Measurements from ENCODE around the gene YY1. TPM values are rescaled to one million over a fixed set of nuclear protein-coding genes. Genes with fewer than 3 reads are reported as not detected.
"Not testable (repeated sequence)": the region's sequence is repeated elsewhere in the genome, so short reads cannot be mapped to it uniquely, and the experiment has no call there.

Gene YY1
- total RNA-seq, 1 donor from 2014 or later = 74.8 TPM

DNA sequence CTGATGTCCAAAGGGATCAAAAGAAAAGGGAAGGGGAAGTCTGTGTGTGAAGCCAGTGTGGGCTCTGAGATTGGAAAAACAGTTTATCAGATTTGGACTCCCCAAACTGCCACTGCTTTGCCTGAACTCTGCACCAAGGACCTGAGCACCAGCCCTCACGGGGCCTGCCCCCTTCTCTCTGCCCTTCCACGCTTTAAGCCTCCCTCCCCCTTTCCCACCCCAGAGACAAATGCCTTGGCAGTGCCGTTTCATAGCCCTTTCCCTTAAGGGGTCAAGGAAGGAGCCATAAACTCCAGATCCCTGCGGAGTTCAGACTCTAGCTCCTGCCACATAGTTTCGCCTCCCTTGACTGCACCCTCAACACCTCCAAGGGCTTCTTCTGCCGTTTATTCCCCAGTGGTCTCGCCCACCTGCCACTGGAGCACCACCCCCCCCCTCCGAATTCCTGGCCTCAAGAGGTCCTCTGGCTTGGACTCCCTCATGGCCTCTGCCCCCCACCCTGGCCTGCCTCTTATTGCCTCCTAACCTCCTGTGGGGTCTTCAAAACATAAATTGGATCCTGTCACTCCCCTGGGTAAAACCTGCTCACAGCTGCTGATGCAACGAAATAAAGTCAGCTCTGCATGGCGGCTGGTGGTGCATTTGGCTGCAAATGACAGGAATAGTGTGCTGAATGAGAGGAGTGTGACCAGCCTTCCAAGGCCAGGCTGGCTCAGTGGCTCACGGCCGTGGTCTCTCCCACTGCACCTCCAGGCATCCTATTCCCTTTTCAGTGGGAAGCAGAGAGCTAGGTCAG, 48.5 kb downstream of the YY1 start:
- Histone ChIP-seq H3K4me3 (no peak overlapping the region), H3K36me3 (peaks cover 30% of the 10 kb centered on the region), H3K9me3 (no peaks in the 10 kb centered on the region), H3K4me1 (peaks cover 24% of the 10 kb centered on the region), H3K27ac (no peak overlapping the region), H3K27me3 (ENCODE audit: low read depth) (no peaks in the 10 kb centered on the region)
- intact Hi-C loops (cut with DNase I) = no loop called here
- DNase-seq (no peak), ATAC-seq (no peak)
- TF ChIP-seq, protein P1, sequence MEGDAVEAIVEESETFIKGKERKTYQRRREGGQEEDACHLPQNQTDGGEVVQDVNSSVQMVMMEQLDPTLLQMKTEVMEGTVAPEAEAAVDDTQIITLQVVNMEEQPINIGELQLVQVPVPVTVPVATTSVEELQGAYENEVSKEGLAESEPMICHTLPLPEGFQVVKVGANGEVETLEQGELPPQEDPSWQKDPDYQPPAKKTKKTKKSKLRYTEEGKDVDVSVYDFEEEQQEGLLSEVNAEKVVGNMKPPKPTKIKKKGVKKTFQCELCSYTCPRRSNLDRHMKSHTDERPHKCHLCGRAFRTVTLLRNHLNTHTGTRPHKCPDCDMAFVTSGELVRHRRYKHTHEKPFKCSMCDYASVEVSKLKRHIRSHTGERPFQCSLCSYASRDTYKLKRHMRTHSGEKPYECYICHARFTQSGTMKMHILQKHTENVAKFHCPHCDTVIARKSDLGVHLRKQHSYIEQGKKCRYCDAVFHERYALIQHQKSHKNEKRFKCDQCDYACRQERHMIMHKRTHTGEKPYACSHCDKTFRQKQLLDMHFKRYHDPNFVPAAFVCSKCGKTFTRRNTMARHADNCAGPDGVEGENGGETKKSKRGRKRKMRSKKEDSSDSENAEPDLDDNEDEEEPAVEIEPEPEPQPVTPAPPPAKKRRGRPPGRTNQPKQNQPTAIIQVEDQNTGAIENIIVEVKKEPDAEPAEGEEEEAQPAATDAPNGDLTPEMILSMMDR (IDR thresholded peaks at IDR 0.05) = no peak

DNA sequence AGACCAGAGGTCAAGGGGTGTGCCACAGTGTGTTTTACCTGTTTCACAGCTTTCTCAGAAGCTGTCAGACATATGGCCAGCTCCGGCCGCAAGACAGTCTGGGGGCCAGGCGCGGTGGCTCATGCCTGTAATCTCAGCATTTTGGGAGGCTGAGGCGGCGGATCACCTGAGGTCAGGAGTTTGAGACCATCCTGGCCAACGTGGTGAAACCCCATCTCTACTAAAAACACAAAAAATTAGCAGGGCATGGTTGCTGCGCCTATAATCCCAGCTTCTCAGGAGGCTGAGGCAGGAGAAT, 49.0 kb downstream of the YY1 start:
- H3K9me3 ChIP-seq; H3K27ac ChIP-seq; H3K4me3 ChIP-seq; H3K27me3 ChIP-seq (ENCODE audit: low read depth); DNase-seq; ATAC-seq; intact Hi-C loops (cut with DNase I): not testable (repeated sequence)
- H3K4me1 ChIP-seq = peaks cover 19% of the 10 kb centered on the region
- peaks cover 31% of the 10 kb centered on the region for H3K36me3 ChIP-seq

DNA sequence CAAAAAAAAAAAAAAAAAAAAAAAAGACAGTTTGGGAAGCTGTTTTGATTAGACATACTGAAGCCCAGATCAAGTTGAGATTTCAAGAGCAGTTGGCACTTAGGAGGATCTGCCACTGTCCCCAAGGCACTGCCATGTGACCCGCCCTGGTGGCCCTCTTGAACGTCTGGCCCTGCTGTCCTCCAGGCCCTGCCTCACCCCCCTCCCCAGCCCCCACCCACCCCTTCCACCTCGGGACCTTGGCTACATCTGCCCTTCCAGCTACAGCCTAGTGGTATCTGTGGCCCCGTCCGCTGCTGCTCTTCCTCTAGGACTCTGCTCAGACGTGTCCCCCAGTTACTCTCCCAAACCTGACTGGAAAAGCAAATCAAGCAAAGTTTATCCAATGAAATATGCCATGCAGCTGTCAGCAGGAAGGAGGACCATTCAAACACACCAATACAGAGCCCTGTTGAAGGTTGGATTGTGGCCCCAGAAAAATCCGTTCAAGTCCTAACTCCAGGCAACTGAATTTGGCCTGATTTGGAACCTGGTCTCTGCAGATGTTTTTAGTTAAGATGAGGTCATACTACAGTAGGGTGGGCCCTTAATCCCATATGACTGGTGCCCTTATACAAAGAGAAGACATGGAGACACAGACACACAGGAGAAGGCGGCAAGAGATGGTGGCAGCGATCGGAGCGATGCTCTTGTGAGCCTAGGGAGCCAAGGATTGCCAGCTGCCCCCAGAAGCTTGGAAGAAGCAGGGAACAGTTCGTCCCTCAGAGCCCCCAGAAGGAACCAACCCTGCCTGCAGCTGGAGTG, 49.6 kb downstream of the YY1 start:
- no peak for DNase-seq
- intact Hi-C loops (cut with DNase I) = no loop called here

GRCh38 chr14:100289916-100290606, 51.1 kb downstream of the YY1 start:
- peaks cover 31% of the 10 kb centered on the region for H3K36me3 ChIP-seq
- H3K27me3 ChIP-seq (ENCODE audit: low read depth) = no peaks in the 10 kb centered on the region
- DNase-seq (no peak), ATAC-seq (no peak)
- TF ChIP-seq, protein P1 (IDR thresholded peaks at IDR 0.05) = no peak
- intact Hi-C loops (cut with DNase I) = no loop called here
- H3K4me3 ChIP-seq = no peak overlapping the region
- H3K9me3 ChIP-seq = no peaks in the 10 kb centered on the region
- H3K4me1 ChIP-seq = peaks cover 5% of the 10 kb centered on the region
- no peak overlapping the region for H3K27ac ChIP-seq

More for the DNA sequence above, 49.6 kb downstream of the YY1 start:
- TF ChIP-seq, protein P1 (IDR thresholded peaks at IDR 0.05) = no peak
- Histone ChIP-seq H3K36me3 (peaks cover 31% of the 10 kb centered on the region), H3K4me3 (no peak overlapping the region), H3K27ac (no peak overlapping the region), H3K9me3 (no peaks in the 10 kb centered on the region), H3K27me3 (ENCODE audit: low read depth) (no peaks in the 10 kb centered on the region), H3K4me1 (peaks cover 16% of the 10 kb centered on the region)
- ATAC-seq = no peak

DNA sequence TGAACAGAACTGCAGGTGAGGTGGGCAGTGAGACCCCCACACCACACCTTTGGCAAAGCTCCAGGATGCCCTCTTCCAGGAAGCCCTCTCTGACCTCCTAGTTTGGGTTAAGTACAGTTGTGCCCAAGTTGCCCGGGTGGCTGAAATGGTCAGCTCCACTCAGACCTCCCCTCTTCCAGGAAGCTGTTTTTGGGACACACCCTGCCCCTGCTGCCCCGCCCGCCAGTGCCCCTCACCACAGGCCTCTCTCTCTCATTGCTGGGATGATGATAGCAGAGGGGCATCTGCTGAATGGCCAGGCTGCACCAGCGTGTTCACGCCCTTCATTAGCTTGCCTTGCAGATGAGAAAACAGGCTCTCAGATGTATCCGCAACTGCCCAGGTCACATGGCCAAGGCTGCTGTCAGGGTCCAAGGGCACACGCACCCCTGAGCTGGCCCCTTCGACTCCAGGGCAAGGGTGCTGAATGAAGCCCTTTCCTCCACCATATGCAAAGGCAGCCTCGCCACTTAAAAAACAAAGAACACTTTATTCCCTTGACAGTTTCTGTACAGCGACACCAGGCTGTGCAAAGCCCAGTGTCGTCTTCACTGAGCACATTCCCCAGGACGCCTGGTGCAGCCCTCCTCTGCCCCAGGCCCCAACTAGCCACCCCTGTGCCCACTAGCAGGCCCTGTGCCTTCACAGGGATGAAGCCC, 51.8 kb downstream of the YY1 start:
- intact Hi-C loops (cut with DNase I) = no loop called here
- Histone ChIP-seq H3K27ac (no peak overlapping the region), H3K36me3 (peaks cover 31% of the 10 kb centered on the region), H3K9me3 (no peaks in the 10 kb centered on the region), H3K27me3 (ENCODE audit: low read depth) (no peaks in the 10 kb centered on the region), H3K4me1 (peaks cover 3% of the 10 kb centered on the region), H3K4me3 (no peak overlapping the region)
- TF ChIP-seq, protein P1 (IDR thresholded peaks at IDR 0.05) = no peak
- ATAC-seq (no peak), DNase-seq (no peak)
